ENCODE data around the gene USPL1.

DNA sequence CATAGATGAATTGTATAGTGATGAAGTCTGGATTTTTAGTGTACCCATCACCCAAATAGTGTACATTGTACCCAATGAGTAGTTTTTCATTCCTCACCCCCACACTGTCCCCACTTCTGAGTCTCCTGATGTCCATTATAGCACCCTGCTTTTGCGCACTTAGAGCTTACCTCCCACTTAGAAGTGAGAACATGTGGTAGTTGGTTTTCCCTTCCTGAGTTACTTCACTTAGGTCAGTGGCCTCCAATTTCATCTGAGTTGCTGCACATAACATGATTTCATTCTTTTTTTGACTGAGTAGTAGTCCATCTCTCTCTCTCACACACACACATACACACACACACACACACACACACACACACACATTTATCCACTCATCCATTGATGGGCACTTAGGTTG is 74.4 kb downstream of the USPL1 start:
- TF ChIP-seq POLR2A (IDR thresholded peaks at IDR 0.05; ENCODE audit: low read depth, low read length), result no peak
- TF ChIP-seq SPI1 (IDR thresholded peaks at IDR 0.05; ENCODE audit: low read depth, low read length), result no peak
- TF ChIP-seq TAF1 (IDR thresholded peaks at IDR 0.05; ENCODE audit: low read depth, low read length), result no peak
- no peak for TF ChIP-seq POLR2AphosphoS5 (IDR thresholded peaks at IDR 0.05; ENCODE audit: low read depth, low read length)
- no peak for TF ChIP-seq PAX5 (IDR thresholded peaks at IDR 0.05; ENCODE audit: insufficient read depth, low read length, severe bottlenecking)
